Right renal pelvis (tissue), 4 donors: ENCODE measurements around the gene SIRT4. TPM values are rescaled to one million over a fixed set of nuclear protein-coding genes. Genes with fewer than 3 reads are reported as not detected.

ENCODE experiments used
- DNase-seq, 4 donors: peaks; one replicate each; pipeline ENCODE4 v3.0.0-alpha.2; 2013; ENCODE audit warnings: low read depth in 4 of 4, low spot score in 3 of 4, missing footprints in 1 of 4
- polyA plus RNA-seq, 4 donors: library from polyadenylated mRNA; unstranded; fragments of 120-200 nt; gene quantifications; one replicate each; pipeline ENCODE4 v1.2.1, GENCODE V29; 2013; ENCODE audit not compliant: insufficient read length in 4 of 4

The SIRT4 gene
- polyA plus RNA-seq, 4 donors: 2.7 to 5.7 (median 3.9) TPM

DNA sequence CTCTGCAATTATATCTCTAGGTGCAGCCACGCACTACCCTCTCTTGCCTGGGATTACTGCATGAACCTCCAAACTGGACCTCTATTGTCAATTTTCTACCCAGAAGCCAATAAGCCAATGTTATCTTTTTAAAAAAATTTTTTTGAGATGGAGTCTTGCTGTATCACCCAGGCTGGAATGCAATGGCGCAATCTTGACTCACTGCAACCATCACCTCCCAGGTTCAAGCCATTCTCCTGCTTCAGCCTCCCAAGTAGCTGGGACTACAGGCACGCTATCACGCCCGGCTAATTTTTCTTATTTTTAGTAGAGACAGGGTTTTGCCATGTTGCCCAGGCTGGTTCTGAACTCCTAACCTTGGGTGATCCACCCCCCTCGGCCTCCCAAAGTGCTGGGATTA, 25.4 kb upstream of the SIRT4 start:
- DNase-seq: no peak

- DNase-seq: no peak
Observed at GRCh38 chr12:120278137-120279069, 23.7 kb upstream of the SIRT4 start.

DNA sequence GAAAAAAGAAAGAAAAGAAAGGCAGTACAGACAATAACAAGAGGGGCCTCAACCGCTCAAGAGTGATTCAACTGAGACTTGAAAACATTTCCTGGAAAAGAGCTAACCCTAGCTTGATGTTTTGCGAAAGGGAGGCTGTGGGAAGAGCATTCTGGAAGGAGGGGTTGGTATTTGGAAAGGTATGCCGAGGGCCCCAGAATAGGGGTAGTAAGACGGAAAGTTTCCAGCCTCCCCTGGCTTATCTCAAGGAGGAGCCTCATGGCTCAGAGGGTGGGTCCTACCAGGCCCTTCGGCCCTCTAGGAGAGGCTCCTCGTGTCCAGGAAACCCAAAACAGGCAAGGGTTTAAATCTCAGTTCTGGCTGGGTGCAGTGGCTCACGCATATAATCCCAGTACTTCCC, 18.8 kb upstream of the SIRT4 start:
- DNase-seq: no peak

DNA sequence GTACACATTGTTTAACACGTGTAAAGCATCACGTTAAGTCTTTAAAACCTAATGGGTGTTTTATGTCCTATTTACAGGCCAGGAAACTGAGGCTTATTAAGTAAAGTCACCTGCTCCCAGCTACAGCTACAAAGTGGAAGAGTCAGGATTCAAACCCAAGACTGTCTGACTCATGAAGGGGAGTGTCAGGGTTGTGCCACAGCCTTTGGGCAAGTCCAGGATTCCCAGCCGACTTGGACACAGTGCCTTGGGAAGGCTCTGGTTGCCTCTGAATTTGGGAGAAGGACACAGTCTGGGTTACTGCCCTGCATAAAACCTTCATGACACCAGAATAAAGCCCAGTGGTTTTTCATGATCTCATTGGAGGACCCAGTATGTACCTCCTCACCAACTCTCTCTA, 17.7 kb upstream of the SIRT4 start:
- DNase-seq: no peak

GRCh38 chr12:120286768-120287490, 15.2 kb upstream of the SIRT4 start:
- no peak for DNase-seq

- DNase-seq: no peak
Observed at GRCh38 chr12:120287491-120287890, 14.6 kb upstream of the SIRT4 start.

DNA sequence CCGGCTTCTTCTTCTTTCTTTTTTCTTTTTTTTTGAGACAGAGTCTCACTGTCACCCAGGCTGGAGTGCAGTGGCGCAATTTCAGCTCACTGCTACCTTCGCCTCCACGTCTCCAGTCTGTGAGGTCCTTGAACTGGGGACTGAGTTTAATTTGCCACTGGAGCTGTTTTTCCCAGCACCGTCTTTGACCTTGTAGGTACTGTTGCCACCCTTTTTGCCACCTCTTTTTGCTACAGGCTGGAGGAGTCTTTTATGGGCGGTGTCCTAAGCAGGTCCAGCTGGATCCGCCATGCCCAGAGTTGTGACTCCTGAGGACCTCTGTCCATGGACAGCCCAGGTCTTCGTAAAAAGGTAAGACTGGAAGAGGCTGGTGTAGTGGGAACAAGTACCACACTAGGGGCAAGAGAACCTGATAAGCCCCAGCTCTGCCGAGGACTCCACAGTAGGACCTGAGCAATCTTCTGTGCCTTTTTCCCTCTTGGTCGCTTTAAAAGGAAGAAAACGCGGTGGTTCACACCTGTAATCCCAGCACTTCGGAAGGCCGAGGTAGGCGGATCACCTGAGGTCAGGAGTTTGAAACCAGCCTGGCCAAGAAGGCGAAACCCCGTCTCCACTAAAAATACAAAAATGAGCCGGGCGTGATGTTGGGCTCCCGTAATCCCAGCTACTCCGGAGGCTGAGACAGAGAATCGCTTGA, 11.4 kb upstream of the SIRT4 start:
- peak in 1 of 4 donors; percentile 13 for DNase-seq

DNA sequence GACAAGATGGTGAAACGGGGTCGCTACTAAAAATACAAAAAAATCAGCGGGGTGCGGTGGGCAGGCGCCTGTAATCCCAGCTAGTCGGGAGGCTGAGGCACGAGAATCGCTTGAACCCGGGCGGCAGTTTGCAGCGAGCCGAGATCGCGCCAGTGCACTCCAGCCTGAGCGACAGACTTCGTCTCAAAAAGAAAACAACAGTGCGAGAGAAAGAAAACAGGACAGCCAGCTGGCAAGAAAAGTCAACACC, 9.8 kb upstream of the SIRT4 start:
- no peak for DNase-seq

GRCh38 chr12:120292661-120293531, 9.2 kb upstream of the SIRT4 start, which contains the start of gene RNU4-1:
Gene RNU4-1, minus strand, starts transcription at chr12:120293237.
- peak; percentile 68 to 80 (median 79) for DNase-seq

DNA sequence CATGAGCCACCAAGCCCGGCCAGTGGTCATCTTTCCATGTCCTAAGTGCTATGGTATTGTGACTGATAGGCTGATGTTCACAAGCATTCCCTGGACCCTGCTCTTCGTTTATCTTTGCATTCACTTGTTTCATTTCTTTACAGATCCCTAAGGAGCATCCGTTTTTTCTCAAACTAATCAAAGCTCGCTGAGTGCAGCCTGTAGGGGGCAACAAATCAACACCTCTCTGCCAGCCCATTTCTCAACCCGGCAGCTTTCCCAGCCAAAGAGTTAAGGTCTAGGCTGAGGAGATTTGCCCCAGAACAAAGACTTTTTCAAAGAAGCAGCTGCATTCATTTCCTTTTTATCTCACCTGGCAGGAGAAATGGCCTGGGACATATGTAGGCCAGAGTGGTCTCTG, 12.1 kb downstream of the SIRT4 start:
- no peak for DNase-seq

GRCh38 chr12:120316798-120317223, 14.7 kb downstream of the SIRT4 start:
- peak in 2 of 4 donors; percentile 6 to 16 for DNase-seq

DNA sequence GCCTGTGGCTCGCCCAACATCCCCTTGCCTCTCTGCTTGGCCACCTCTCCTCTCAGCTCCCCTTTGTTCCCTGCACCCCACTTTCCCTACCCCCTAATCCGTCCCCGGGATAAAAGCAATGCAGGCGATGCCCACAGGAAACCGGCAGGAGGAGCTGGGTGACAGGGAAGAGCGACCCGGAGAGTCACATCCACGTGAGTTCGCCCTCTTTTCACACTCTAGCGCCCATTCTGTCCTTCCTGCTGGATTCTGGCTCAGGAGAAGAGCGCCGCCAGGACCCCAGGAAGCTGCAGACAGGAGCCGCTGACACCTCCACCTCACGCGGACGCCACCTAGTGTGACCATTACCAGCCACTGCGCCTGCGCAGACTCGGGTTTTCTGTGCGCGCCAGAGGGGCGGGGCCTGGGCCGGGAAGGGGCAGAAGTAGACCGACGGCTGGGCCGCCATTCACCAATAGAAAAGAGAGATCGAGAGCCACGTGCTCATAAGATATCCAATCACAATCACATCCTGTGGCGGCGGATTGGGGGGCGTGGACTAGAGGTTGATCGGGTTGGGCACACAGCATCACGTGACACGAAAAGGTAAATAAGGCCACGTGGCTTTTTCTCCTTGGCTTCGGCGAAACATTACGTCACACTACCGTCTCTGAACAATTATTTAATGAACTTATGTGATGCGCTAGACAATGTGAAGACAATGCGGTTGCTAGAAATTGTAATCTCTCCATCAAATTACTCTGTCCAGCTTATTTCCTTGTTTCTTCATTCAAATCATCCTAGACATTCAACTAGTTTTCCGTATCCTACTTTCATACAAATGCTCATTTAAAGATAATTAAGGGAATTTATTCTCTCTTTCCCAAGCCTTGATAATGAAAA, 15.3 kb downstream of the SIRT4 start:
- DNase-seq: peak; percentile 97 to 98 (median 98)

- peak in 2 of 4 donors; percentile 15 to 48 for DNase-seq
Observed at GRCh38 chr12:120321382-120322202, 19.5 kb downstream of the SIRT4 start.

DNA sequence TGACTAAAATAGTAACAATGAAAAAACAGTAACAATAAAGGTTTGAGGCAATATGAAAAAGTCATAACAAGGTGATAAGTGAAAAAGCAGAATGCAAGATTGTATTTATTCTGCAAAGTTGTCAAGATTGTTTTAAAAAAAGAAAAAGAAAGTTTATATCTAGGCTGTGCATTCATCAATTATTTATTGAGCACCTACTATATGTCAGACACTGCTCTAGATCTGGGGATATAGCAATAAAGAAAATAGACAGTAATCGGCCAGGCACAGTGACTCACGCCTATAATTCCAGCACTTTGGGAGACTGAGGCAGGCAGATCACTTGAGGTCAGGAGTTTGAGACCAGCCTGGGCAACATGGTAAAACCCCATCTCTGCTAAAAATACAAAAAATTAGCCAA, 21.7 kb downstream of the SIRT4 start:
- no peak for DNase-seq

DNA sequence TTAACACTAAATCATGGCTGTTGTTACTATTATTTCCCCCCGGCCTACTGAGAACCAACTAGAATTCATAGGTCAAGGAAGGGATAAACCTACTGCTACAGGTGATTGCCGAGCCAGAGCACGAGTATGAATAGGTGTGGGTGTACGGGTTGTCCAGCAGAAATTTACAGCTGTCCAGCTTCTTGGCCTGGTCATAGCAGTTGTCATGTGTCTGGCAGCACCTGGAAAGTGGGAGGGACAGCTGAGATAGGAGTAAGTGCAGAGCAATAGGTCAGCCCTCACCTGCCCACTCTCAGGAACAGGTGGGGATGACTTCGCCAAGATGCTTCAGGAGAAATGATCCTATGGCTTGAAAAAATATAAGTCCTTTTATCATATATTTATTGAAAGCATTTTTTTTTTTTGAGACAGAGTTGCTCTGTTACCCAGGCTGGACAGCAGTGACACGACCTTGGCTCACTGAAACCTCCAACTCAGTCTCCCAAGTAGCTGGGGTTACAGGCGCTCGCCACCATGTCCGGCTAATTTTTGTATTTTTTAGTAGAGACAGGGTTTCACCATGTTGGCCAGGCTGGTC, 22.8 kb downstream of the SIRT4 start:
- no peak for DNase-seq

DNA sequence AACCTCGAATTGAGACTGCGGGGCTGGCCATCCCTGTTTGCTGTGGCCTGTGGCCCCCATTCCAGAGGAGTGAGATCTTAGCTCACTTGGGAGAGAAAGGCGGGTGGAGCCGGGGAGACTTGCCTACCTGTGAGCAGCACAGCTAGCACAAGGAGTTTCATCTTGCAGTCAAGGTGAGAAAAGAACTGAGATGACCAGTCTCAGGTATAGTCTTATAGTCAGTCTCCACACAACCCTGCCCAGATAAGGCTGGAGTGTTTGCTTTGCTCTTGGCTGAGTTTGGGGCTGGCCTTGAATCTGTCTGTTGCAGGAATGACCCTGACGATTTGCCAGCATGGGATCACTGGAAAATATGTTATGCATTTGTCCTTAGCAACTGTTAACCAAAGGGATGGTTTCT, 25.5 kb downstream of the SIRT4 start, which contains the start of gene PLA2G1B:
TSS of gene PLA2G1B (minus strand) at position 187 of the 400 bp plus-strand sequence. CDS start at position 161, 26 bp downstream.
- DNase-seq: no peak

- no peak for DNase-seq
Observed at GRCh38 chr12:120328228-120328627, 26.1 kb downstream of the SIRT4 start.

DNA sequence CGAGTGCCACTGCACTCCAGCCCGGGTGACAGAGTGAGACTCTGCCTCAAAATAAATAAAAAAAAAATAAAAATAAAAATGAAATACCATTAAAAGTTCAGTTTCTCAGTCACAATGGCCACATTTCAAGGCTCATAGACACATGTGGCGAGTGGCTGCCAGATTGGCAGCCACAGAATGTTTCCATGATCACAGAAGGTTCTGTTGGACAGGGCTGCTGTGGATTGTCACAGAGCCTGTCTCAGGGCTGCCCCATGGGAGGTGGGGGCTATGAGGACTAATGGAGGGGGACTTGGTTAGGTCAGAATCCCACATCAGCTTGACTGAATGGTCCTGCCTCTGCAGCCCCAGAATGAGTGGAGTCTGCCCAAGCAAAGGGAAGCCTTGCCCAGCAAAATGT, 29.3 kb downstream of the SIRT4 start:
- DNase-seq: no peak
